Activated CD4-positive, alpha-beta T cell treated with anti-CD3 and anti-CD28 coated beads, Interleukin-2, amount 10 ng/mL, durations not matched to agents 24 days and 14 days (primary cell): ENCODE data around the gene GLS. TPM values are rescaled to one million over a fixed set of nuclear protein-coding genes. Genes with fewer than 3 reads are reported as not detected.

Source experiments
- DNase-seq: peaks from one replicate; pipeline ENCODE4 v3.0.0; 2022
- H3K27ac Mint-ChIP-seq: one replicate; pipeline ENCODE4 v1.8.0; 2022; ENCODE audit warnings: mild to moderate bottlenecking, mixed read lengths
- H3K27me3 Mint-ChIP-seq: one replicate; pipeline ENCODE4 v1.8.0; 2022; ENCODE audit warnings: mixed read lengths
- H3K36me3 Mint-ChIP-seq: one replicate; pipeline ENCODE4 v1.8.0; 2022; ENCODE audit warnings: low read depth, mild to moderate bottlenecking, mixed read lengths
- H3K4me1 Mint-ChIP-seq: one replicate; pipeline ENCODE4 v1.8.0; 2021; ENCODE audit warnings: mixed read lengths
- H3K4me3 Mint-ChIP-seq: one replicate; pipeline ENCODE4 v1.8.0; 2022; ENCODE audit warnings: mild to moderate bottlenecking, moderate library complexity, mixed read lengths
- H3K9me3 Mint-ChIP-seq: one replicate; pipeline ENCODE4 v1.8.0; 2021; ENCODE audit warnings: mixed read lengths
- intact Hi-C: fragments of 100-400 bp; cut with micrococcal nuclease; formaldehyde crosslinking; loops from one replicate; pipeline ENCODE4 v1.15.1; 2023
- total RNA-seq: library from RNA; stranded (reverse); gene quantifications from 2 replicates; pipeline ENCODE4 v1.2.3, GENCODE V29; 2022

The GLS gene
- total RNA-seq, 1 donor from 2014 or later = 266 TPM

DNA sequence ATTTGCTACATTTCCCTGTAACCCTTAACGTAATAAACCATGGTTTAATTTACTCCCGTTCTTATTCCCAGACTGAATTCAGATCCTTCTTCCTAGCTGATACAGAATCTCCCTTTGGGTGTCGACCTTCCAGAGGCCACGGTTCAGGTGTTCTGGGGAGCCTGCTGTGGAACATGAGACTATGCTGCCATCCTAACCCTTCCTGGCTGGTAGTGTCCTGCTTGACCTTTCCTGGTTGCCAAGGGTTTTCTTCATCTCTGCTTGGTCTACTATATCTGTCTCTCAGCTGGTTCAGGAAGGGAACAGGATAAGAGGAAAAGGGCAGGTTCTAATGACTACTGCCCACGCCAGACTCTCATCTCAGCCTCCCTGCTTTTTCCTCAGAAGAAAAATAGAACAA is 96.9 kb downstream of the GLS start:
- Mint-ChIP-seq H3K4me3 (no peak overlapping the region), H3K9me3 (no peaks in the 10 kb centered on the region), H3K27ac (peak overlapping the region; percentile 79), H3K36me3 (peaks cover 92% of the 10 kb centered on the region), H3K27me3 (no peaks in the 10 kb centered on the region), H3K4me1 (peaks cover 49% of the 10 kb centered on the region)
- intact Hi-C loops = no loop called here
- no peak for DNase-seq

DNA sequence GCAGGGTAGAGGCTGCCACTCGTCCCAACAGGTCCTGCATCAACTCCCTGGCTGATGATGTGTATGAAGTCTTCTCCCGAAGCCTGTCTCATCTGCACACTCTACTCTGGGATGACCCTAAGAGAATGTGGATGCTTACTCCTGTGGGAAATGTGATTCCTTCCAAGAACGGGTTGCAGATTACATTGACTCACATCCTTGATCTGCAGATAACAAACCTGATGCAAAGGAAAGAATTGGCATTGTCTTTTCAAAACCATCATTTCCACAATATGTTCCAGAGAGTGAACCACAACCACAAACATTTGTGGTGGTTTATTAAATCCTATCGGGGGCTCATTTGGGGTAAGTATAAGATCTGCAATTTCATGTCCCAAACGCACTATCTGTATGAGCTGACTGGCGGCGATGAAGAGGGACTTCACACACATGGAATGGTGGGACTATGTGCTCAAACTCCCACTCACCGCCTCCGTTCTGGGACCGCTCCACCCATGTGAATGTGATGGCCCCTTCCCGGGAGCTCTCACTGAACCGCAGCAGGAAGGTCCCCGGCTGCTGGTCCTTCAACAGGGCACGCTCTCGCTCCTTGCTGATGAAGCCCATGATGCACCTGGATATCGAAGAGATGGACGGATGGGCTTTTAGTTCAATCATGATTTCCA is 97.9 kb downstream of the GLS start:
- Mint-ChIP-seq H3K36me3 (peaks cover 90% of the 10 kb centered on the region), H3K27me3 (no peaks in the 10 kb centered on the region), H3K4me3 (no peak overlapping the region), H3K9me3 (no peaks in the 10 kb centered on the region), H3K4me1 (peaks cover 53% of the 10 kb centered on the region), H3K27ac (peak overlapping the region; percentile 75)
- intact Hi-C loops = loop anchor here (2.0 kb wide), 1 partner anchor 14 kb away; no protein-coding TSS in a partner anchor
- DNase-seq = no peak

DNA sequence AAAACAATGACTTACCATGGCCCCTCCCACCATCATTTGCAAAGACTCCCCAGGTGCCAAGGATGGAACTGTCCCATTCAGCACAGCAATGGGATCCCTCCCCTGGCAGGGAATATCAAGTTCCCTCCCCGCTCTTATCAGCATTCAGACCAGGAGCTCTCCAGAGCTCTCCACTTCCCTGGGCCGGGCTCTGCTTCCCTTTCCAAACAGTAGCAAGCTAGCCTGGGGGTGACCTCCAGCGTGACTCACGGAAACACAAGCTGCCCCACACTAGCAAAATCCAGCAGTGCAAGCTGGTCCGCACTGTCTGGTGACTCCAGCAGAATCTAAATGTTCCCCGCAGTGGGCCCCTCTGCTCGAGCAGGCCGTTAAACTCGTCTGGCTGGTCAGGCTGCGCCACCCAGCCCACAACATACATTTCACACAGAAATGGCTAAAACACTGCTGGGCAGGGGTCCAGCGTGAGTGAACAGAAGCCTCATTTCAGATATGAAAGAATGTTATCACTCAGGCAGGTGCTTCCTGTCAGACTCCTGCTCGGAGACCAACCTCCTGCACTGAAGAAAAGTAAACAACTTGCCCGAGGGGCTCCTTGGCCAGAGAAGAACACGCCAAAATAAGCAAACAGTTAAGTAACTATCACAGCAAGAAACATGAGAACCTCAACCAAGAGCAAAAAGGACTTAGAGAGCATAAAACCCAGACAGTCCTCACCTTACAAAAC is 99.4 kb downstream of the GLS start:
- no peak for DNase-seq
- peak overlapping the region; percentile 90 for H3K27ac Mint-ChIP-seq
- intact Hi-C loops = loop anchor here (2.0 to 5.0 kb wide), 2 partner anchors 15 to 68 kb away; no protein-coding TSS in a partner anchor
- no peak overlapping the region for H3K4me3 Mint-ChIP-seq
- peaks cover 56% of the 10 kb centered on the region for H3K4me1 Mint-ChIP-seq
- no peaks in the 10 kb centered on the region for H3K27me3 Mint-ChIP-seq
- H3K9me3 Mint-ChIP-seq = no peaks in the 10 kb centered on the region
- H3K36me3 Mint-ChIP-seq = peaks cover 91% of the 10 kb centered on the region

DNA sequence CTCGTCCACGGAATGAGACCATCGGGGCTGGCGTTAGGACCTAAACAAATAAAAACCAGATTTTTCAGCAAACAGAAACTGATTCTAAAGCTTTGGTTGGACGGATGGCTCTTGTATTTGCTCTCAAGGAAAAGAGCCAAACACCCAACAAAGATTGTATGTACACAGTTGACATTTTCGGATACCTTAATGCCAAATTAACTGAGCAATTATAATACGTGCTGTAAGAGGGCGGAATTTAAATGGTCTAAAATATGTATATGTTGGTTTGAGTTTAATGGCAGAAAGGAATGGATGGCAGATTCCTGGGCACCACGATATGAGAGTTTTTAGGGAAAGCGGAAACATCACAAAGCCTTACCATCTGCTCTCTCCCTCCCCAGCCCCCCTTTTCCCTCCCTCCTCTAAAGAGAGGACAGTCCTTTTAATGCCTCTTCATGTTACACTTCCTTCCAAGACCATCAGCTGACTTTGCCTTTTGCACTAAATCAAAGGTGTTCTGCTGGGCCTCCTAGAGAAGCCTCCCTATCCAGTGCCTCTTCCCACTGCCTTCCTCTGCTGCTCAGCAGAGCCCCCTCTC is 100.1 kb downstream of the GLS start:
- H3K36me3 Mint-ChIP-seq = peaks cover 89% of the 10 kb centered on the region
- no peaks in the 10 kb centered on the region for H3K27me3 Mint-ChIP-seq
- intact Hi-C loops = loop anchor here (5.0 kb wide), 1 partner anchor 68 kb away; no protein-coding TSS in a partner anchor
- H3K4me1 Mint-ChIP-seq = peaks cover 60% of the 10 kb centered on the region
- H3K9me3 Mint-ChIP-seq = no peaks in the 10 kb centered on the region
- no peak for DNase-seq
- H3K4me3 Mint-ChIP-seq = no peak overlapping the region
- peak overlapping the region; percentile 90 for H3K27ac Mint-ChIP-seq

DNA sequence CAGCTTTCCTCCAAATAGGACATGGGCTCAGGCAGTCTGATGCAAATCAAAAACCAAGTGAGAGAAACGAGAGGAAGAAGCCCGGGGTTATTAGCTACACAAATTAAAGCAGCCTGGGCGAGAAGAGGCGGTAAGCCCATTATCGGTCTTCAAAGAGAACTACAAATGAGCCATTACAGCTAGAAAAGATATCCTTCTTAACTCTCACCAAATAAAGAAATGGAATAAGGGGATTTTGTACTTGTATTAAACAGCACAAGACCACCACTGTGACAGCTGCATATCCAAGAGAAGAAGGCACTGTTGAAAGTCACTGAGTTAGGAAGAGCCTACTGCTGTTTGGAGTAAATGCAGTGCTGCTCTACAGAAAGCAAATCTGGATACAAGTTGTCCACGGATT is 100.7 kb downstream of the GLS start:
- Mint-ChIP-seq H3K4me3 (no peak overlapping the region), H3K9me3 (no peaks in the 10 kb centered on the region), H3K4me1 (peaks cover 63% of the 10 kb centered on the region), H3K27ac (peak overlapping the region; percentile 90), H3K27me3 (no peaks in the 10 kb centered on the region), H3K36me3 (peaks cover 91% of the 10 kb centered on the region)
- intact Hi-C loops = loop anchor here (5.0 kb wide), 1 partner anchor 69 kb away; no protein-coding TSS in a partner anchor
- no peak for DNase-seq

DNA sequence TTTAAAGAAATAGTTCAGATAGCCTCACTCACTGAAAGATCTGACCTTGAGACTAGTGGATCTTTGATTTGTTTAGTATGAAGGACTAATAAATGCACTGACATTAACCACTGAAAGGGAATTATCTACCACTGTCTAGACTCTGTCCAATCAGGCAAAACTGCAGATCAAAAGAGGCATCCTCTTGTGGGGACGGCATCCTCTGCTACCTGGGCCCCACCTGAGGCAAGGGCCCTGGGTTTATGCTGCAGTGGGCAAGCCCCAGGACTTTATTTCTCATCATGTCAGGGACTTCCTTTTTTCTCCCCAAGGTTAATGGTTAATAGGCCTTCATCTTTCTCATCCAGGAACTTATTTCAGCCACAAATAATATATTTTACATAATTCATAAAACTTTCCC is 101.1 kb downstream of the GLS start:
- Mint-ChIP-seq H3K4me1 (peaks cover 61% of the 10 kb centered on the region), H3K36me3 (peaks cover 89% of the 10 kb centered on the region), H3K27ac (peak overlapping the region; percentile 90), H3K27me3 (no peaks in the 10 kb centered on the region), H3K9me3 (no peaks in the 10 kb centered on the region), H3K4me3 (no peak overlapping the region)
- intact Hi-C loops = loop anchor here (5.0 kb wide), 1 partner anchor 69 kb away; no protein-coding TSS in a partner anchor
- no peak for DNase-seq

DNA sequence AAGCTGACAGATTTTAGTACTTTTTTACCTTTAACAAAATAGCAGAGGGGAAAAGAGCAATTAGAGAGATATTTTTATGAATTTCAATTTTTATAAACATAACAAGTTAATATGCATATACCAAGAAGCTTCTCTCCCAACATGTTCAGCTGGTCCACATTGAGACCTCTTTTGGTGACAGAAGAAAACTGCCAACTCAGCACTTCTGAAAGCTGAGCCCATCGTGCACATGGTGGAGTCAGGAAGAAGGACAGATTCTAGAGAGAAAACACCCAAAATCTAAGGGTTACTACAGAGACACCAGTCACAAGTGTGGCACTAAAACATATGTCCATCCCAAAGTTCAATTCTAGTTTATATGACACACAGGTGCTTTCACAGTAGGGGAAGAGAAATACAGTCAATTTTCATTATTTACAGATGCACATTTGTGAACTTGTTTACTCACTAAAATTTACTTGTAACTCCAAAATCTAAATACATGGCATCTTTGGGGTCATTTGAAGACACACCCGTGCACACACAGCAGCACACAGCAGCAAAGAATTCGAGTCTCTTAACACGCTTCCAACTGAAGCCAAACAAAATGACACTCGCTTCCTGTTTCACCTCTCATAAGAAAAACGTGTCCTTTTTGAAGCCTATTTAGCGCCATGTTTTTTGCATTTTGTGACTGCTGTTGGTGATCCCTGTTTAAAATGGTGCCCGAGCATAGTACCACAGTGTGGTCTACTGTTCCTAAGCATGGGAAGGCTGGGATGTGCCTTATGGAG is 101.8 kb downstream of the GLS start:
- intact Hi-C loops = loop anchor here (5.0 kb wide), 1 partner anchor 70 kb away; no protein-coding TSS in a partner anchor
- DNase-seq = no peak
- Mint-ChIP-seq H3K27me3 (no peaks in the 10 kb centered on the region), H3K36me3 (peaks cover 90% of the 10 kb centered on the region), H3K4me1 (peaks cover 63% of the 10 kb centered on the region), H3K9me3 (no peaks in the 10 kb centered on the region), H3K4me3 (peak overlapping the region; percentile 6), H3K27ac (peak overlapping the region; percentile 88)

DNA sequence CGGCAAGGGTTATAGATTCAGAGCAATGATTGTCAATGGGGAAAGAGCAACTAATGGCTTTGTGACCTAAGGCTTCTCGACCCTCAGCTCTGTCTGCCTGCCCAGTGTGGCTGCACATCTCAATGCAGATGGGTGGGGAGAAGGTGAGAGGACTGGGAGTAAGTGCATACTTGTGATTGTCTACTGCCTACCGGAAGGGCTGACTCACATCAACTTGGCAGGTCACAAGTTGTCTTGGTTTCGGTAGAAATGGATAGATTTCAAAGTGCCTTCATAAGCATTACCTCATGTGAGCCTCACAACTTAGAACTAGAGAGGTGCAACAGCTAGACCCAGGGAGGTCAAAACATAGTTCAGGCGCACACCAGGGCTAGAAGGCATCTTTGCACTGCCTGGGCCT is 104.0 kb downstream of the GLS start:
- DNase-seq = no peak
- H3K27me3 Mint-ChIP-seq = no peaks in the 10 kb centered on the region
- H3K27ac Mint-ChIP-seq = peak overlapping the region; percentile 65
- peaks cover 86% of the 10 kb centered on the region for H3K36me3 Mint-ChIP-seq
- H3K9me3 Mint-ChIP-seq = no peaks in the 10 kb centered on the region
- intact Hi-C loops = loop anchor here (5.0 kb wide), 1 partner anchor 72 kb away; no protein-coding TSS in a partner anchor
- peaks cover 59% of the 10 kb centered on the region for H3K4me1 Mint-ChIP-seq
- no peak overlapping the region for H3K4me3 Mint-ChIP-seq

DNA sequence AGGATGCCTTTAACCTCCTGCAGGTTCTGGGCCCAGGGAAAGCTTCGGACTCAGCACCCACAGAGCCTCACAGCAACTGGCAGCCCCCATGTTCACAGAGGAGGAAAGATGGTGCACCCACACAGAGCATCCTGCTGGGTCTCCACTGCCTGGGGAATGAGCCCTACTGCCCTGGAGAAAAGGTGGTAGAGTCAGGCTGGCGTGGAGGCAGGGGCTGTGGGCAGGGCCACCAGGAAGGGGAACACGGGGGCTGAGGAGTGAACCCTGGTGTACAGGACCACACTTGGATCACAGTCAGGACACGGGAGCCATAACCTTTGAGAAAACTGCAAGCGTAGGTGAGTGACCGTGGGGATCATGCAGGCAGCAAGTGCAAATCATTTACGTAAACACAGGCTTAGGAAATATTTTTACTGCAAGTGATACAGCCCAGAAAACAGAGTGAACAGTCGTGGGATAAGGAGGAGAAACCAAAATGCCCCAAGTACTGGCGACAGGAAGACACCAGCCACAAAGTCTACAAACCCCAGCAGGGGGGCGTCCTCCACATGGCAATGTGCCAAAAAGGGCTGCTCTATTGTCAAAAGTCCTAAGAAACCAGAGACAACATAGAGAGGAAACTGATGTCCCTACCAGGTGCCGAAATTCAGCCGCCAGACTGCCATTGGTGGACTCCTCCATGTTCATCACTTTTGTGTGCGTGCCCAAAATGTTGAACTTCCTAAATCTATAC is 105.8 kb downstream of the GLS start:
- peaks cover 52% of the 10 kb centered on the region for H3K4me1 Mint-ChIP-seq
- intact Hi-C loops = no loop called here

DNA sequence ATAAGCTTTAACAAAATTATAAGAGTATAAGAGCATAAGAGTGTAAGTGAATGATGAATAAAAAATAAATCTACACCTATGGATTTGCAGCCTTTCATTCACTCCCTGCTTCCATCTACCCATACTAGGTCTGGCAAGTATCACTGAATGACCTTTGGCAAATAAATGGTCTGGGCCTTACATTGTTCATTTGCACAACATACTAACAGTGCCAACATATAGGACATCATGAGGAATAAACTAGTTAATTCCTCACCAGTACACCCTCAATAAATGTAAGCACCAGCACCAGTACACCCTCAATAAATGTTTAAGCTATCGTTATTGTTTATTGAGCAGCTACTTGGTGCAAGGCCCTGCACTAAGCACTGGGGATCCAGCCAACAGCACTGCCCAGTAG is 106.5 kb downstream of the GLS start:
- H3K27ac Mint-ChIP-seq = no peak overlapping the region
- no peak for DNase-seq
- no peaks in the 10 kb centered on the region for H3K9me3 Mint-ChIP-seq
- H3K36me3 Mint-ChIP-seq = peaks cover 80% of the 10 kb centered on the region
- H3K4me3 Mint-ChIP-seq = no peak overlapping the region
- no peaks in the 10 kb centered on the region for H3K27me3 Mint-ChIP-seq
- intact Hi-C loops = no loop called here
- peaks cover 52% of the 10 kb centered on the region for H3K4me1 Mint-ChIP-seq

More for the DNA sequence above, 105.8 kb downstream of the GLS start:
- Mint-ChIP-seq H3K9me3 (no peaks in the 10 kb centered on the region), H3K36me3 (peaks cover 85% of the 10 kb centered on the region), H3K27me3 (no peaks in the 10 kb centered on the region), H3K4me3 (no peak overlapping the region), H3K27ac (peak overlapping the region; percentile 80)
- DNase-seq = no peak

DNA sequence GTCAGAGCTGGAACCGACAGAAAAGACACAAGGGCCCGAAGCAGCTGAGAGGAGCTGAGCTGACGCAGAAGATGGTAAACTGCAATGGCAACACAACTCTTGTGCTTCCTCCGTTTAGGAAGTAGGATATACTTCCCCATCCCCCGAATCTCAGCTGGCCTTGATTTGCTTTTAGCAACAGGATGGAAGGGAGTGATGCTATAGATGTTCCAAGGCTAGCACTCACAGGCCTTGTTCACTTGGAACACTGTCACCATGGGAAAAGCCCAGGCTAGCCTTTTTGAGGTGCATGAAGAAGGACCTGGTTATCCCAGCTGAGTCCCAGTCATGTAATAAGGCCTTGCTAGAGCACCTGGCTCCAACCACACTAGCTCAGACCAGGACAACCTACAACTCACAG is 107.3 kb downstream of the GLS start:
- intact Hi-C loops = no loop called here
- H3K27me3 Mint-ChIP-seq = no peaks in the 10 kb centered on the region
- peak overlapping the region; percentile 75 for H3K27ac Mint-ChIP-seq
- no peaks in the 10 kb centered on the region for H3K9me3 Mint-ChIP-seq
- no peak for DNase-seq
- H3K4me3 Mint-ChIP-seq = no peak overlapping the region
- H3K36me3 Mint-ChIP-seq = peaks cover 78% of the 10 kb centered on the region
- H3K4me1 Mint-ChIP-seq = peaks cover 48% of the 10 kb centered on the region

DNA sequence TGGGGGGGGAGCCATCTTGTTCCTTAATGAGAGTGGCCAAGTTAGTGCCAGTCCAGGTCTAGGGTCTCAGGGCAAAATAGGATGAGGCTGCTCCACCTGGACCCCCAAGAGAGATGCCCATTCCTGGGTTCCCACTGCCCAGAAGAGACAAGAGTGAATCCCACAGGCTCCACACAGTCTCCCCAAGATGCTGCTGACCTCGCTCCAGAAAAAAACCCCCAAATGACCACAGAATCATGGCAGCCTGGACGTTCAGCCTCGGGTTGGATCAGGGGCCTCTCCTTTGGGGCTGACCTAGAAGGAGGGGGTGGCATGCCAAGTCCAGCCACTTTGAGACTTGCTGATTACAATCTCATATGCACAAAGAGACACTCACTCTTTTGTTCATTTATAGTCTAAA is 108.3 kb downstream of the GLS start:
- no peaks in the 10 kb centered on the region for H3K27me3 Mint-ChIP-seq

DNA sequence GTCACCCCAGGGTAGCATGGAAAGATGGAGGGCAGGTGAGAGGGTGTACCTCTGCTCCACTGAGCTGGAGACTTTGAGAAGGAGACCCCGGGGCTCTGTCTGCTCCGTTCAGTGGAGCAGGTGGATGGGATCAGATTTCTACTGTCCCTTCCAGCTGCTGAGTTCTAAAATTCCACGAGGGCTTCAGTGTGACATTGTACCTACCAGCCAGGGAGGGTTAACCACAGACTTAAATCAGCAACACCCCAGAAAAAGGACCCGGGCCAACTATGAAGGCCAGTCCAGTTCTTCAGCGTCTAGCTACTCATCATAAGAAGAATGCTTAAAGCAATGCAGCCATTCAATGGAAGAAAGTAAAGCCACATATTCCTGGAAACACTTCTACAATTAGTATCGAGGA is 109.5 kb downstream of the GLS start:
- intact Hi-C loops = no loop called here
- peaks cover 3% of the 10 kb centered on the region for H3K9me3 Mint-ChIP-seq
- no peak overlapping the region for H3K4me3 Mint-ChIP-seq
- peaks cover 53% of the 10 kb centered on the region for H3K4me1 Mint-ChIP-seq
- H3K27me3 Mint-ChIP-seq = no peaks in the 10 kb centered on the region
- H3K36me3 Mint-ChIP-seq = peaks cover 79% of the 10 kb centered on the region
- peak overlapping the region; percentile 64 for H3K27ac Mint-ChIP-seq
- DNase-seq = no peak

More for the DNA sequence above, 108.3 kb downstream of the GLS start:
- H3K4me1 Mint-ChIP-seq = peaks cover 54% of the 10 kb centered on the region
- H3K27ac Mint-ChIP-seq = peak overlapping the region; percentile 65
- no peak overlapping the region for H3K4me3 Mint-ChIP-seq
- H3K9me3 Mint-ChIP-seq = no peaks in the 10 kb centered on the region
- peaks cover 82% of the 10 kb centered on the region for H3K36me3 Mint-ChIP-seq
- no peak for DNase-seq
- intact Hi-C loops = no loop called here
